GM12878 (cell line): ENCODE results near the gene JAGN1. TPM values are rescaled to one million over a fixed set of nuclear protein-coding genes. Genes with fewer than 3 reads are reported as not detected.
A peak's percentile ranks its signal among the peaks of the same experiment; 100 is the strongest.

Experiments used
- ATF7 ChIP-seq: fragments of 450-650 bp; IDR thresholded peaks from 2 replicates; pipeline ENCODE4 v1.6.1; 2016; ENCODE audit warnings: low read depth, mild to moderate bottlenecking
- BCL11A ChIP-seq: IDR thresholded peaks from 2 replicates; pipeline ENCODE4 v1.6.1; 2011; ENCODE audit warnings: low read depth, low read length
- BHLHE40 ChIP-seq, 2 experiments: fragments of 450-650 bp in 1 of 2; IDR thresholded peaks; 2 replicates each; pipeline ENCODE4 v1.6.1; 2011 to 2017; ENCODE audit warnings: low read depth in 2 of 2, borderline replicate concordance in 1 of 2, improper control_type of control experiment in 1 of 2, low read length in 1 of 2, mild to moderate bottlenecking in 1 of 2
- CBX5 ChIP-seq: sonication (generic); IDR thresholded peaks from 2 replicates; pipeline ENCODE4 v1.6.1; 2016; ENCODE audit warnings: low read depth, moderate library complexity, mild to moderate bottlenecking, inconsistent platforms
- CEBPB ChIP-seq, 2 experiments: fragments of 150-350 bp in 1 of 2; IDR thresholded peaks; 2 replicates each; pipeline ENCODE4 v1.6.1; 2012 to 2014; ENCODE audit warnings: low read depth in 2 of 2, low read length in 2 of 2, borderline replicate concordance in 1 of 2, inconsistent platforms in 1 of 2
- HDAC2 ChIP-seq: fragments of 200-600 bp; sonication (generic); IDR thresholded peaks from 2 replicates; pipeline ENCODE4 v1.6.1; 2017
- IKZF2 ChIP-seq, 2 experiments: fragments of 450-650 bp; IDR thresholded peaks; 2 replicates each; pipeline ENCODE4 v1.6.1; 2017; ENCODE audit warnings: mild to moderate bottlenecking in 2 of 2, moderate library complexity in 2 of 2
- KLF5 ChIP-seq: fragments of 450-650 bp; IDR thresholded peaks from 2 replicates; pipeline ENCODE4 v1.6.1; 2014; ENCODE audit warnings: mild to moderate bottlenecking; ENCODE audit not compliant: partially characterized antibody
- MYB ChIP-seq: fragments of 150-350 bp; IDR thresholded peaks from 2 replicates; pipeline ENCODE4 v1.6.1; 2014; ENCODE audit warnings: mild to moderate bottlenecking, low read depth, low read length, borderline replicate concordance
- NBN ChIP-seq: fragments of 450-650 bp; IDR thresholded peaks from 2 replicates; pipeline ENCODE4 v1.6.1; 2016
- NR2C1 ChIP-seq: fragments of 450-650 bp; IDR thresholded peaks from 2 replicates; pipeline ENCODE4 v1.6.1; 2017; ENCODE audit warnings: antibody characterized with exemption, mild to moderate bottlenecking, moderate library complexity
- RBBP5 ChIP-seq: fragments of 200-600 bp; sonication (generic); conservative IDR thresholded peaks from 2 replicates; pipeline ENCODE4 v1.6.1; 2016
- RELA ChIP-seq: fragments of 450-650 bp; IDR thresholded peaks from 2 replicates; pipeline ENCODE4 v1.8.0; 2014; ENCODE audit warnings: borderline replicate concordance; ENCODE audit not compliant: partially characterized antibody
- STAT1 ChIP-seq: fragments of 450-650 bp; conservative IDR thresholded peaks from 2 replicates; pipeline ENCODE4 v1.6.1; 2014; ENCODE audit warnings: antibody characterized with exemption, mild to moderate bottlenecking
- TCF12 ChIP-seq: IDR thresholded peaks from 2 replicates; pipeline ENCODE4 v1.6.1; 2011; ENCODE audit warnings: low read depth, mild to moderate bottlenecking, low read length
- YBX1 ChIP-seq: fragments of 450-650 bp; IDR thresholded peaks from 2 replicates; pipeline ENCODE4 v1.6.1; 2016; ENCODE audit warnings: antibody characterized with exemption
- ZSCAN29 ChIP-seq: fragments of 450-650 bp; IDR thresholded peaks from 2 replicates; pipeline ENCODE4 v1.6.1; 2017; ENCODE audit warnings: mild to moderate bottlenecking, moderate library complexity
- polyA plus RNA-seq, 11 experiments: library from polyadenylated mRNA; depleted of rRNA in 4 of 11; unstranded in 6 of 11; stranded (reverse) in 5 of 11; fragments of >200 nt; fragmentation: Nextera tagmentation in 4 of 11; fragmentation: Illumina TruSeq in 1 of 11; extraction: Ambion mirVana in 4 of 11; extraction: Trizol in 1 of 11; gene quantifications; 1 replicate in 1 of 11; 2 replicates in 10 of 11; pipeline versions ENCODE4 v1.2.1 to v1.2.3, GENCODE V29; 2011 to 2016; ENCODE audit warnings: inconsistent platforms in 2 of 11, missing spikeins in 2 of 11, low read depth in 1 of 11
- total RNA-seq, 4 experiments: library from RNA; depleted of rRNA in 3 of 4; stranded (reverse); fragments of >200 nt in 3 of 4; fragmentation: Illumina TruSeq in 1 of 4; extraction: Trizol in 1 of 4; gene quantifications; 2 replicates each; pipeline versions ENCODE4 v1.2.1 to v1.2.3, GENCODE V29; 2013 to 2021
- TF ChIP-seq, protein P1 (sequence below): IDR thresholded peaks from 2 replicates; pipeline ENCODE4 v1.6.1; 2011; ENCODE audit warnings: borderline replicate concordance, low read depth, mild to moderate bottlenecking, moderate library complexity, mixed read lengths, low read length; ENCODE audit not compliant: insufficient read depth; ENCODE audit errors: extremely low read length
- TF ChIP-seq, protein P2 (sequence below): fragments of 450-650 bp; IDR thresholded peaks from 2 replicates; pipeline ENCODE4 v1.6.1; 2016; ENCODE audit warnings: mild to moderate bottlenecking
- TF ChIP-seq, protein P3 (sequence below): fragments of 450-650 bp; IDR thresholded peaks from 2 replicates; pipeline ENCODE4 v1.6.1; 2017; ENCODE audit warnings: mild to moderate bottlenecking, moderate library complexity
- TF ChIP-seq, protein P4 (sequence below): fragments of 450-650 bp; formaldehyde crosslinking; IDR thresholded peaks from 2 replicates; pipeline ENCODE4 v1.5.0; 2022; ENCODE audit warnings: mild to moderate bottlenecking, missing genetic modification characterization

JAGN1 gene
- total and polyA plus RNA-seq, 10 of the 15 experiments (the other 5 are each of a cell fraction or from before 2014, with no cell fraction given) = 23.3 to 56.0 (median 35.4) TPM

DNA sequence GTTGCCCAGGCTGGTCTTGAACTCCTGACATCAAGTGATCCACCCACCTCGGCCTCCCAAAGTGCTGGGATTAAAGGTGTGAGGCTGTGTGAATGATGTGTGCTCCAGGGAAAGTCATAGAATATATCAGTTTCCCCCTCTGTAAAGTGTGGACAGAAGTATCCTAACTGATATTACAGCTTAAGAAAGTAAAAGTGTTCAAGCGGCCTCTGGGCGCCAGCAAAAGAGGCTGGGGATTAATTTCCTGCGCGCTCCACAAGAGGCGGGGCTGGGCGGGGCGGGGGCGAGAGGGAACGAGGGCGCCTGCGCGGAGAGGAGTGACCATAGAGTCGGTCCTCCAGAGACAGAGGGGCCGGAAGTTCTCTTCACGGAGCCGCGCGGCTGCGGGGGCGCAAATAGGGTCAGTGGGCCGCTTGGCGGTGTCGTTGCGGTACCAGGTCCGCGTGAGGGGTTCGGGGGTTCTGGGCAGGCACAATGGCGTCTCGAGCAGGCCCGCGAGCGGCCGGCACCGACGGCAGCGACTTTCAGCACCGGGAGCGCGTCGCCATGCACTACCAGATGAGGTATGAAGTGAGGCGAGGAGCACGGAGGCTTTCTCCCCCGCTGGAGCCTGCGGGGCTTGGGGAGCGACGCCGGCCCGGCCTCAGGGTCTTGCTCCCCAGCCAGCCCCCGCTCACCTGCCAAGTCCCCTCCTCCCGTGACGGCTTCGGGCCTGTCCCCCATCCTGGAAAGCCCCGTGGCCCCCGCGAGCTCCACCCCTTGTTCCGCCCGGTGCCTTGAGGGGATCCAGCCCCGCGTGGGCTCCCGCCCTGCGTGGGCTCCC is at the start of gene JAGN1 (continued):
- TF ChIP-seq STAT1 (no peak), CEBPB (IDR thresholded peaks at IDR 0.05; ENCODE audit: borderline replicate concordance in 1 of 2, low read depth in 2 of 2, low read length in 2 of 2) (peak in 1 of 2 experiments; percentile 43; a peak in 1 of 4 replicates), NBN (peak; percentile 92), BHLHE40 (IDR thresholded peaks at IDR 0.05; ENCODE audit: borderline replicate concordance in 1 of 2, low read depth in 2 of 2, low read length in 1 of 2) (peak; percentile 45 to 89; a peak in 3 of 4 replicates), BCL11A (no peak), HDAC2 (no peak), RBBP5 (0 out of 2 replicates have a peak, but pooled peaks have one; percentile 20), NR2C1 (peak; percentile 49; the same call in 1 of the 2 replicates), ZSCAN29 (no peak), ATF7 (no peak; the same call in 1 of the 2 replicates), IKZF2 (IDR thresholded peaks at IDR 0.05) (peak in 1 of 2 experiments; percentile 54; a peak in 3 of 4 replicates), CBX5 (peak; percentile 24; the same call in 1 of the 2 replicates), RELA (peak; percentile 71), TCF12 (peak; percentile 57; the same call in 1 of the 2 replicates), YBX1 (no peak), MYB (no peak), KLF5 (no peak)
- TF ChIP-seq, protein P1, sequence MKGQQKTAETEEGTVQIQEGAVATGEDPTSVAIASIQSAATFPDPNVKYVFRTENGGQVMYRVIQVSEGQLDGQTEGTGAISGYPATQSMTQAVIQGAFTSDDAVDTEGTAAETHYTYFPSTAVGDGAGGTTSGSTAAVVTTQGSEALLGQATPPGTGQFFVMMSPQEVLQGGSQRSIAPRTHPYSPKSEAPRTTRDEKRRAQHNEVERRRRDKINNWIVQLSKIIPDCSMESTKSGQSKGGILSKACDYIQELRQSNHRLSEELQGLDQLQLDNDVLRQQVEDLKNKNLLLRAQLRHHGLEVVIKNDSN = no peak
- TF ChIP-seq, protein P2, sequence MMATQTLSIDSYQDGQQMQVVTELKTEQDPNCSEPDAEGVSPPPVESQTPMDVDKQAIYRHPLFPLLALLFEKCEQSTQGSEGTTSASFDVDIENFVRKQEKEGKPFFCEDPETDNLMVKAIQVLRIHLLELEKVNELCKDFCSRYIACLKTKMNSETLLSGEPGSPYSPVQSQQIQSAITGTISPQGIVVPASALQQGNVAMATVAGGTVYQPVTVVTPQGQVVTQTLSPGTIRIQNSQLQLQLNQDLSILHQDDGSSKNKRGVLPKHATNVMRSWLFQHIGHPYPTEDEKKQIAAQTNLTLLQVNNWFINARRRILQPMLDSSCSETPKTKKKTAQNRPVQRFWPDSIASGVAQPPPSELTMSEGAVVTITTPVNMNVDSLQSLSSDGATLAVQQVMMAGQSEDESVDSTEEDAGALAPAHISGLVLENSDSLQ = 0 out of 2 replicates have a peak, but pooled peaks have one; percentile 40
- TF ChIP-seq, protein P3, sequence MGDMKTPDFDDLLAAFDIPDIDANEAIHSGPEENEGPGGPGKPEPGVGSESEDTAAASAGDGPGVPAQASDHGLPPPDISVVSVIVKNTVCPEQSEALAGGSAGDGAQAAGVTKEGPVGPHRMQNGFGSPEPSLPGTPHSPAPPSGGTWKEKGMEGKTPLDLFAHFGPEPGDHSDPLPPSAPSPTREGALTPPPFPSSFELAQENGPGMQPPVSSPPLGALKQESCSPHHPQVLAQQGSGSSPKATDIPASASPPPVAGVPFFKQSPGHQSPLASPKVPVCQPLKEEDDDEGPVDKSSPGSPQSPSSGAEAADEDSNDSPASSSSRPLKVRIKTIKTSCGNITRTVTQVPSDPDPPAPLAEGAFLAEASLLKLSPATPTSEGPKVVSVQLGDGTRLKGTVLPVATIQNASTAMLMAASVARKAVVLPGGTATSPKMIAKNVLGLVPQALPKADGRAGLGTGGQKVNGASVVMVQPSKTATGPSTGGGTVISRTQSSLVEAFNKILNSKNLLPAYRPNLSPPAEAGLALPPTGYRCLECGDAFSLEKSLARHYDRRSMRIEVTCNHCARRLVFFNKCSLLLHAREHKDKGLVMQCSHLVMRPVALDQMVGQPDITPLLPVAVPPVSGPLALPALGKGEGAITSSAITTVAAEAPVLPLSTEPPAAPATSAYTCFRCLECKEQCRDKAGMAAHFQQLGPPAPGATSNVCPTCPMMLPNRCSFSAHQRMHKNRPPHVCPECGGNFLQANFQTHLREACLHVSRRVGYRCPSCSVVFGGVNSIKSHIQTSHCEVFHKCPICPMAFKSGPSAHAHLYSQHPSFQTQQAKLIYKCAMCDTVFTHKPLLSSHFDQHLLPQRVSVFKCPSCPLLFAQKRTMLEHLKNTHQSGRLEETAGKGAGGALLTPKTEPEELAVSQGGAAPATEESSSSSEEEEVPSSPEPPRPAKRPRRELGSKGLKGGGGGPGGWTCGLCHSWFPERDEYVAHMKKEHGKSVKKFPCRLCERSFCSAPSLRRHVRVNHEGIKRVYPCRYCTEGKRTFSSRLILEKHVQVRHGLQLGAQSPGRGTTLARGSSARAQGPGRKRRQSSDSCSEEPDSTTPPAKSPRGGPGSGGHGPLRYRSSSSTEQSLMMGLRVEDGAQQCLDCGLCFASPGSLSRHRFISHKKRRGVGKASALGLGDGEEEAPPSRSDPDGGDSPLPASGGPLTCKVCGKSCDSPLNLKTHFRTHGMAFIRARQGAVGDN = 0 out of 2 replicates have a peak, but pooled peaks have one; percentile 60
- TF ChIP-seq, protein P4, sequence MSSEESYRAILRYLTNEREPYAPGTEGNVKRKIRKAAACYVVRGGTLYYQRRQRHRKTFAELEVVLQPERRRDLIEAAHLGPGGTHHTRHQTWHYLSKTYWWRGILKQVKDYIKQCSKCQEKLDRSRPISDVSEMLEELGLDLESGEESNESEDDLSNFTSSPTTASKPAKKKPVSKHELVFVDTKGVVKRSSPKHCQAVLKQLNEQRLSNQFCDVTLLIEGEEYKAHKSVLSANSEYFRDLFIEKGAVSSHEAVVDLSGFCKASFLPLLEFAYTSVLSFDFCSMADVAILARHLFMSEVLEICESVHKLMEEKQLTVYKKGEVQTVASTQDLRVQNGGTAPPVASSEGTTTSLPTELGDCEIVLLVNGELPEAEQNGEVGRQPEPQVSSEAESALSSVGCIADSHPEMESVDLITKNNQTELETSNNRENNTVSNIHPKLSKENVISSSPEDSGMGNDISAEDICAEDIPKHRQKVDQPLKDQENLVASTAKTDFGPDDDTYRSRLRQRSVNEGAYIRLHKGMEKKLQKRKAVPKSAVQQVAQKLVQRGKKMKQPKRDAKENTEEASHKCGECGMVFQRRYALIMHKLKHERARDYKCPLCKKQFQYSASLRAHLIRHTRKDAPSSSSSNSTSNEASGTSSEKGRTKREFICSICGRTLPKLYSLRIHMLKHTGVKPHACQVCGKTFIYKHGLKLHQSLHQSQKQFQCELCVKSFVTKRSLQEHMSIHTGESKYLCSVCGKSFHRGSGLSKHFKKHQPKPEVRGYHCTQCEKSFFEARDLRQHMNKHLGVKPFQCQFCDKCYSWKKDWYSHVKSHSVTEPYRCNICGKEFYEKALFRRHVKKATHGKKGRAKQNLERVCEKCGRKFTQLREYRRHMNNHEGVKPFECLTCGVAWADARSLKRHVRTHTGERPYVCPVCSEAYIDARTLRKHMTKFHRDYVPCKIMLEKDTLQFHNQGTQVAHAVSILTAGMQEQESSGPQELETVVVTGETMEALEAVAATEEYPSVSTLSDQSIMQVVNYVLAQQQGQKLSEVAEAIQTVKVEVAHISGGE (CRISPR knock-in tag) = no peak
